Measurements from ENCODE around the gene PPP1R1C. TPM values are rescaled to one million over a fixed set of nuclear protein-coding genes. Genes with fewer than 3 reads are reported as not detected.

PPP1R1C gene
- total and polyA plus RNA-seq, 10 donors, result 0.24 to 0.48 (median 0.32) TPM; not detected in 5

DNA sequence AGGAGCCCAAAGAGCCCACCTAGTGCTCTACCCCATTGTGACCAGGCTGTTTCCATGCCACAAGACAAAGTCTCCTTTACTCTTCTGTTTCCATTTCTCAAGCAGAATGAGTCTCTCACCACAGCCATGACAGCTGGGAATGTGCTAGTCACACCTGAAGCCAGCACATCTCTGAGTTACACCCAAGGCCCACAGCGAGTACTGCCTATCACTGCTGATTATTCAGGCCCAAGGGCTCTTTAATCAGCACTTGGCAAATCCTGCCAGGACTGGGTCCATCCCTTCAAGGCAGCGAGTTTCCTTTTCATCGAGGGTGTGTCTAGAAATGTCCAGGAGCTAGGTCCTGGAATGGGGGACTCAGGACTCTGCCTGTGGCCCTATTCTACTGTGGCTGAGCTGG lies 14.6 kb upstream of the PPP1R1C start:
- Histone ChIP-seq H3K4me3 (no peak overlapping the region), H3K9me3 (peaks cover 0 to 5% (median 0%) of the 10 kb centered on the region in 8 donors), H3K4me1 (no peaks in the 10 kb centered on the region), H3K36me3 (no peaks in the 10 kb centered on the region), H3K27me3 (replicated peaks in 1 of 7) (no peaks in the 10 kb centered on the region), H3K27ac (no peak overlapping the region)
- TF ChIP-seq POLR2AphosphoS5 (IDR thresholded peaks at IDR 0.05) (no peak), CTCF (IDR thresholded peaks at IDR 0.05 in 8 of 11, conservative IDR thresholded peaks at IDR 0.05 in 3 of 11) (no peak), POLR2A (IDR thresholded peaks at IDR 0.05) (no peak)
- 67 to 95% (median 87%) methylated on average over 3 of the region's 3 CpGs for WGBS, 5 donors
- no peak for DNase-seq
- intact Hi-C loops (cut with DNase I; ENCODE audit: low total_unique reads), result no loop called here

DNA sequence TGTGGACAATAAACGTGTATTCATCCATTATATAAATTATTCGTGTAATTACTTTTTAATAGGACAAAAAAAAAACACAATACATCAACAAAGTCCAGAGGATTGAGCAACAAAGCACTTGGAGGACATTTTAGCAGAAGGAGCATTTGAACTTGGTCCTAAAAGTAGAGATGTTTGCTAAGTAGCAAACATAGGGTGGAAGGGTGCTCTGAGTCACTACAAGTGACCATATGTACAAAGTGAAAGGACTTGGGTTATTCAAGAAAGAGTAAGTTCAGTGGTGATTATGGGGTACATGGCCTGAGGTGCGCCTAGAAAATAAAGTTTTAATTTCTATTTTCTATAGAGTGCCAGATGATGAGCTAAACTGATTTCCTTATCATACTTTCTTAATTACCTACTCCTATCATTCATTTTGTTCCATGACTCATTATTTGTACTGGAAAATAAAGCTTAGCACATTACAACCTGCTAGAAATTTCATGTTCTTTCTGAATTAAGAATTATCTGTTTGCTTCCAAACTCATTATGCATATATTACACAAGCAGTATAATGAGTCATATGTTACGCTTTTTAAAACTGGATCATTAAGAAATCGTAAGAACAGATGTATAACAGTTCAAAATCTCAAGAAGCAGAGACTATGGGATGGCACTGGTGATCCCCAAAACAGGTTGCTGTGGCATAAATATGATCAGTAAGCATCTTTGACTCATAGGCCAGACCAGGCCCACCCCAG lies 13.1 kb upstream of the PPP1R1C start:
- H3K4me1 ChIP-seq, result no peaks in the 10 kb centered on the region
- WGBS, 5 donors, result 86 to 97% (median 89%) methylated on average over 5 of the region's 5 CpGs
- intact Hi-C loops (cut with DNase I; ENCODE audit: low total_unique reads), result no loop called here
- H3K4me3 ChIP-seq, result no peak overlapping the region
- no peak for DNase-seq
- H3K27me3 ChIP-seq (replicated peaks in 1 of 7), result no peaks in the 10 kb centered on the region
- no peaks in the 10 kb centered on the region for H3K36me3 ChIP-seq
- no peak overlapping the region for H3K27ac ChIP-seq
- peaks cover 0 to 5% (median 0%) of the 10 kb centered on the region in 8 donors for H3K9me3 ChIP-seq
- no peak for TF ChIP-seq POLR2AphosphoS5 (IDR thresholded peaks at IDR 0.05)
- no peak for TF ChIP-seq POLR2A (IDR thresholded peaks at IDR 0.05)
- TF ChIP-seq CTCF (IDR thresholded peaks at IDR 0.05 in 8 of 11, conservative IDR thresholded peaks at IDR 0.05 in 3 of 11), result no peak

DNA sequence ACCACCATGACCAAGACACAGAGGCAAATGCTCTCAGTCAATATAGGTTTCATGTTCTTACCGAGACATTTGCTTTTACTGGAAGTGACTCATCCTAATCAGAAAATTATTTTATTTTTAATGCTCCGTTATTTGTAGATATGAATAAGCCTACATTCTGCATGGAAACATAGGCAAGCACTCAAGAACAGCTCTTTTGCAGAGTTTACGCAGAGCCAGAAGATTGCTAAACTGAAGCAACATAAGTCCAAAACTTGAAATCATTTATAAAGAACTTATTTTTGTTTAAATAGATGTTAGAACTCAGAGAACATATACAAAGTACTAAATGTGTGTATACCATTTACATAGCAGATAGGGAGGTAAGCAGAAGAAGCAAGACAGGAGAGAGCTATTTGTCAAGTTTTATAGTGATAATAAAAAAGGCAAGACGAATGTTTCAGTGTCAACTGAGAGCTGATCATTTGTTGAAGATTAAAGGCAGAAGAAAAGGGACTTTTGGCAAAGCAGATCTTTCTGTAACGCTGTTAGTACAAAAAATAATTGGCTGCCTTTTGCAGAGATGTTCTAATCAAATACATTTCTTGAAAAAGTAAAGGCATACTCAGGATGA lies 12.4 kb upstream of the PPP1R1C start:
- WGBS, 5 donors, result 77 to 90% (median 85%) methylated on average over 5 of the region's 5 CpGs
- intact Hi-C loops (cut with DNase I; ENCODE audit: low total_unique reads), result no loop called here
- Histone ChIP-seq H3K36me3 (no peaks in the 10 kb centered on the region), H3K27ac (no peak overlapping the region), H3K4me1 (no peaks in the 10 kb centered on the region), H3K4me3 (no peak overlapping the region), H3K9me3 (peaks cover 0 to 5% (median 0%) of the 10 kb centered on the region in 8 donors), H3K27me3 (replicated peaks in 1 of 7) (no peaks in the 10 kb centered on the region)
- no peak for DNase-seq
- no peak for TF ChIP-seq POLR2A (IDR thresholded peaks at IDR 0.05)
- TF ChIP-seq CTCF (IDR thresholded peaks at IDR 0.05 in 8 of 11, conservative IDR thresholded peaks at IDR 0.05 in 3 of 11), result no peak
- TF ChIP-seq POLR2AphosphoS5 (IDR thresholded peaks at IDR 0.05), result no peak

DNA sequence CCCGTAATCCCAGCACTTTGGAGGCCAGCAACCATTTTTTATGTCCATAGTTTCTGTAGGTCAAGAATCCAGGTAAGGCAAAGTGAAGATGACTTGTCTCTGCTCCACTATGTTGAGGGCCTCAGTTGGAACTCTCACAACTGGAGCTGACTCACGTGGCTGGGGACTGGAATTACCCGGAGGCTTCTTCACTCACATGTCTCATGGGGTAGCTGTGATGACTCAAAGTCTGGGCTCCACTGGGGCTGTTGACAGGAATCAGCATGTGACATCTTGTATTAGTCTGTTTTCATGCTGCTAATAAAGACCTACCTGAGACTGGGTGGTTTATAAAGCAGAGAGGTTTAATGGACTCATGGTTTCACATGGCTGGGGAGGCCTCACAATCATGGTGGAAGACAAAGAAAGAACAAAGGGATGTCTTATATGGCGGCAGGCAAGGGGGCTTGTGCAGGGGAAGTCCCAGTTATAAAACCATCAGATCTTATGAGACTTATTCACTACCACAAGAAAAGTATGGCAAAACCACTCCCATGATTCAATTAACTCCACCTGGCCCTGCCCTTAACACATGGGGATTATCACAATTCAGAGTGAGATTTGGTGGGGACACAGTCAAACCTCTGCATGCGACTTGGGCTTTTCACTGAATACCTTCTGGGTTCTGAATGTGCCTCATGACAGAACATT lies 7.8 kb upstream of the PPP1R1C start:
- TF ChIP-seq CTCF (IDR thresholded peaks at IDR 0.05 in 8 of 11, conservative IDR thresholded peaks at IDR 0.05 in 3 of 11) (no peak), POLR2A (IDR thresholded peaks at IDR 0.05) (no peak), POLR2AphosphoS5 (IDR thresholded peaks at IDR 0.05) (no peak)
- intact Hi-C loops (cut with DNase I; ENCODE audit: low total_unique reads), result no loop called here
- H3K27me3 ChIP-seq (replicated peaks in 1 of 7), result no peaks in the 10 kb centered on the region
- no peaks in the 10 kb centered on the region for H3K9me3 ChIP-seq
- no peak overlapping the region for H3K27ac ChIP-seq
- no peaks in the 10 kb centered on the region for H3K36me3 ChIP-seq
- H3K4me3 ChIP-seq, result no peak overlapping the region
- DNase-seq, result no peak
- no peaks in the 10 kb centered on the region for H3K4me1 ChIP-seq
- WGBS, 5 donors, result 67 to 90% (median 84%) methylated on average over 5 of the region's 5 CpGs

Data from spleen (tissue), 11 donors.